ENCODE results near the gene TRIO.

- TF ChIP-seq CTCF (IDR thresholded peaks at IDR 0.05) (no peak), POLR2A (IDR thresholded peaks at IDR 0.05) (no peak)
Measured at GRCh38 chr5:14556015-14556414, 412.9 kb downstream of the TRIO start.
